Skeletal muscle cell (primary cell): Measurements from ENCODE around the gene PNRC2.

Experiments used
- DNase-seq: peaks from one replicate; pipeline ENCODE4 v3.0.0-alpha.2; 2010; ENCODE audit warnings: low read depth
- H3K4me3 ChIP-seq: 2 replicates; pipeline ENCODE4 v1.5.1; 2011; ENCODE audit warnings: low read depth, mild to moderate bottlenecking, control low read depth, low read length, moderate library complexity

The PNRC2 gene, protein sequence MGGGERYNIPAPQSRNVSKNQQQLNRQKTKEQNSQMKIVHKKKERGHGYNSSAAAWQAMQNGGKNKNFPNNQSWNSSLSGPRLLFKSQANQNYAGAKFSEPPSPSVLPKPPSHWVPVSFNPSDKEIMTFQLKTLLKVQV

DNA sequence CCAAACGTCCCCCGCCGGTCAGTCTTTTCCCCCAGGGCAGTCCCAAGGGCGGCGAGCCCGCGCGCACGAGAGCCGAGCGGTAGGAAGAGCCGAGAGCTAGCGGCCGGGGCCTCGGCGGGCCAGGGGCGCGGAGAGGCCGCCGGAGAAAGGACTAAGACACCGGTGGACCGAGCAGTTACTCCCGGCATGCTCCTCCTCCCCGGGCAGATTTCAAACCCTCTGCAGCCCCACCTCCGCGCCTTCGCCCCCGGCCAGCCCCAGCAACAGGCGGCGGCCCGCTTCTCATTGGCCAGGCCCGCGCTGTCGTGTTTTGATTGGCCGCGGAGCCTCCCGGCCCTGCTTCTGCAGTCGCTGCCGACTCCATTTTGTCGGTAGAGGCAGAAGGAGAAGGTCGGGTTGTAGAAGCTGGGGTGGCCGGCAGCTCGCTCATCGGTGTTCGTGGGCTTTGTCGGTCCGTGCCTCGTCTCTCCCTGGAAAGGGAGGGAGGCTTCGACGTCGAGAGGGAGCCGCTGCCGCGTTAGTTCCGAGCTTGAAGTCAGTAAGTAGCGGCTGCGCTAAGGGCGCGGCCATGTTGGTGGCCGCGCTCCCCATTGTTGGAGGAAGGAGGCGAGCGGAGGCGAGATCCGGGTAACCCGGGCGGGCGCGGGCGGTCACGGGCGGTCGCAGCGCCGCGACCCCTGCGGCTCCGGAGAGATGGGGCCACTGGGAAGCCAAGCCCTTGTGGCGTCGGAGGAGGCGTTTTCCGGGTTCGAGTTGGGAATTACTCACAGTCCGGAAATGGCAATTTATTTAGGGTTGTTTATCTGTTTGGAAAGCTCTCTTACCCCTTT is at the start of gene PNRC2:
PNRC2 (plus strand) TSS at position 368 of the 830 bp plus-strand sequence. CDS start 1,630 bp downstream, outside the sequence.
- DNase-seq: peak; percentile 88
- peak within 1 kb of the TSS; percentile 74 for H3K4me3 ChIP-seq

DNA sequence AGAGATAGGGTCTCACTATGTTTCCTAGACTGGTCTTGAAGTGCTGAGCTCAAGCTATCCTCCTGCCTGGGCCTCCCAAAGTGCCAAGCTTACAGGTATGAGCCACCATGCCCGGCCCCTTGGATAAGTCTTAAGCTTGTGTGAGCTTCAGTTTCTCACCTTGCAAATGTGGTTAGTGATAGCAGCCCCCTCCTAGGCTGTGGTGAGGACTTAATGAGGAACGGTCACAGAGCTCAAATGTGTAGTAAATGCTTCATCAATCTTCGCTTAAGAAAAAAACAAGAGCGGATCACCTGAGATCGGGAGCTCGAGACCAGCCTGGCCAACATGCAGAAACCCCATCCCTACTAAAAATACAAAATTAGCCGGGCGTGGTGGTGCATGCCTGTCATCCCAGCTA is 49.5 kb upstream of the PNRC2 start:
- H3K4me3 ChIP-seq: no peak overlapping the region
- no peak for DNase-seq

DNA sequence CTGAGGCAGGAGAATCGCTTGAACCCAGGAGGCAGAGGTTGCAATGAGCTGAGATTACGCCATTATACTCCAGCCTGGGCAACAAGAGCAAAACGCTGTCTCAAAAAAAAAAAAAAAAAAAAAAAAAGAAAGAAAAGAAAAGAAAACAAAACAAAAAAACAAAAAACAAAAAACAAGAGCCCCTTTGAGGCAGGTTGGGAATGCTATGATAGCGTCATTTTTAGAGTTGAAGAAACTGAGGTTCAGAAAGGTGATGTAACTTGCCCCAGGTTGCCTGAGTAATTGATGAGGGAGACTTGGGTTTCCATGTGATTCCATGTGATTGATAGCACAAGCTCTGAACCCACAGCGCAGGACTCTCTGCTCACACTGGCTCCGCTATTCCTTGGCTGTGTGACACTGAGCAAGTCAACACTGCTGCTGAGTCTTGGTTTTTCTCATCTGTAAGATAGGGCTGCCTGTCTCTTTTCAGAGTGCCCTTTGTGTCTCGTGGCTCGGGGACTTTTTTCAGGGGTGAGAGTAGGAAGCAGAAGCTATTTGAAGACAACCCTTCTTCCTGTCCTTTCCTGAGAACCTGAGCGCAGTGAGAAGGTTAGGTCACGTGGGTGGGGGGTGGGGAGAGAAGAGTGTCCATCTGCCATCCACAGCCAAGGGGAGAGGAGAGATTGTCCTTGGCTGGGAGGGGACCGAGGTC is 48.9 kb upstream of the PNRC2 start:
- H3K4me3 ChIP-seq: no peak overlapping the region
- no peak for DNase-seq

DNA sequence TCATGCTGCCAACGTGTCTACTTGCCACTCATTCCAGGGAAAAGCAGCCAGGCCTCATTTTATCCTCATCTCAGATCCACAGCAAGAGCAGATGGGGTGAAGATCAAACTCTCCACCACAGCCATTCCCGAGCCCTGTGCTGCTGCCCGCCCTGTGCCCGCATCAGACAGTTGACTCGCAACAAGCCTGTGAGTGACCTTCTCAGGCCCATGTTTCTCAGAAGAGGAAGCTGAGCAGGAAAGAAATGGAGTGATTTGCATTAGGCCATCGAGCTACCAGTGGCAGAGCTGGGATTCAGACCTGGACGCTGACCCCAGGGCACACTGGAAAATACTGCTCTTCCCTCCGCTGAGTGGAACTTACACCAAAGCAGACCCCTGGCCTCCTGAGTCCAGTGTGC is 47.7 kb upstream of the PNRC2 start:
- DNase-seq: no peak
- H3K4me3 ChIP-seq: no peak overlapping the region

DNA sequence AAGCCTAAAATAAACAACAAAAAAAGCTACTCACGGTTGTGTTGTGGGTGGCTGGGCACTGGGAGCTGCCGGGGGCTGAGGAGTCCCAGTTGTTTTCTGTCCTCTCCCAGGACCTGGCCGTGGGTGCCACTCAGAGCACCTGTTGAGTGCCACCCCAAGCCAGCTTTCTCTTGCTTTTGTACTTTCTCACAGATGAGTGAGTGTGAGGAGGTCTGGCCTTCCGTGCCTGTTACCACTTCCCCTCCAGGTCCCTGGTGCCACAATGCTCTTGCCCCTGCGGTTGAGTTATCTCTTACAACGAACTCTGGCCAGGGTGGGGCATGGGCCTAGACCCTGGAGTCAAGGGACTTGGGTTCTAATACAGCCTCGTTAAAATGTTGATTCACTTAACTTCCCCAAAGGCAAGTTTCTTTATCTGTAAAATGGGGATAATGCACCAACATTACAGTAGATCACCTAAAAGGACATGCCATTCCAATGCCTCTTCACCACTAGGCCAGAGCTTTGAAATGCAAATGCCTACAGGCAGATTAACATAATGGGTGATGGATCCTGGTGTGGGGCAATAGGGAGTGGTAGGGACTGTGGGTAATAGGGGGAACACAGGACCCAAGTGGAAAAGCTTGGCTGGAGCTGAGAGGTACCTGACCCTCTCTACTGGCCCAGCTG is 46.3 kb upstream of the PNRC2 start, which contains the start of gene CNR2:
CNR2 (minus strand) TSS at position 151 of the 669 bp plus-strand sequence. CDS start 37,745 bp downstream, outside the sequence.
- DNase-seq: no peak
- no peak within 1 kb of the TSS for H3K4me3 ChIP-seq

DNA sequence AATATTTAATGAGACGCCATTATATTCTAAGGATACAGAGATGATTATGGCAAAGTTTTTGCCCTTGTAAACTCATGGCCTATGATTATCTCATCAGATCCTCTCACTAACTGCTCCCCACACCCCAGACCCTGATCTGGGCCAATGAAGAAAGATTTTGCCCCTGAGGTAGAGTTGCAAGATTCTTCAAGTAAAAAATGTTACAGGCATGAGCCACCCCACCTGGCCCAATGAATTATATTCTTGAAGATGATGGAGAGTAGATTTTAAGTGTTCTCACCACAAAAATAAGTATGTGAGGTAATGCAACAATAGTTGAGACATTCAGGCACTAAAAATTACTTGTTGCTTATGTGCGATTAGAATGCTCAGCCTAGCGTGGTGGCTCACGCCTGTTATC is 44.7 kb upstream of the PNRC2 start:
- no peak for DNase-seq
- no peak overlapping the region for H3K4me3 ChIP-seq

DNA sequence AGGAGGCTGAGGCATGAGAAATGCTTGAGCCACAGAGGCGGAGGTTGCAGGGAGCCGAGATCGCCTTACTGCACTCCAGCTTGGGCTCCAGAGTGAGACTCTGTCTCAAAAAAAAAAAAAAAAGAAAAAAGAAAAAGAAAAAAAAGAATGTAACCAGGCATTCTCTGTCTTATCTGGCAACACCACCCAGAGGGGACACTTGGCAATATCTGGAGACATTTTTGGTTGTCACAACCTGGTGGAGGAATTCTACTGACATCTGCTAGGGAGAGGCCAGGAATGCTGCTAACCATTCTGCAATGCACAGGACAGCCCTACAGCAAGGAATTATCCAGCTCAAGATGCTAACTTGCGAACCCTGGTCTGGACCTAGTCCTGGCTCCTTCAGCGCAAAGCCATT is 44.2 kb upstream of the PNRC2 start:
- no peak for DNase-seq
- no peak overlapping the region for H3K4me3 ChIP-seq

DNA sequence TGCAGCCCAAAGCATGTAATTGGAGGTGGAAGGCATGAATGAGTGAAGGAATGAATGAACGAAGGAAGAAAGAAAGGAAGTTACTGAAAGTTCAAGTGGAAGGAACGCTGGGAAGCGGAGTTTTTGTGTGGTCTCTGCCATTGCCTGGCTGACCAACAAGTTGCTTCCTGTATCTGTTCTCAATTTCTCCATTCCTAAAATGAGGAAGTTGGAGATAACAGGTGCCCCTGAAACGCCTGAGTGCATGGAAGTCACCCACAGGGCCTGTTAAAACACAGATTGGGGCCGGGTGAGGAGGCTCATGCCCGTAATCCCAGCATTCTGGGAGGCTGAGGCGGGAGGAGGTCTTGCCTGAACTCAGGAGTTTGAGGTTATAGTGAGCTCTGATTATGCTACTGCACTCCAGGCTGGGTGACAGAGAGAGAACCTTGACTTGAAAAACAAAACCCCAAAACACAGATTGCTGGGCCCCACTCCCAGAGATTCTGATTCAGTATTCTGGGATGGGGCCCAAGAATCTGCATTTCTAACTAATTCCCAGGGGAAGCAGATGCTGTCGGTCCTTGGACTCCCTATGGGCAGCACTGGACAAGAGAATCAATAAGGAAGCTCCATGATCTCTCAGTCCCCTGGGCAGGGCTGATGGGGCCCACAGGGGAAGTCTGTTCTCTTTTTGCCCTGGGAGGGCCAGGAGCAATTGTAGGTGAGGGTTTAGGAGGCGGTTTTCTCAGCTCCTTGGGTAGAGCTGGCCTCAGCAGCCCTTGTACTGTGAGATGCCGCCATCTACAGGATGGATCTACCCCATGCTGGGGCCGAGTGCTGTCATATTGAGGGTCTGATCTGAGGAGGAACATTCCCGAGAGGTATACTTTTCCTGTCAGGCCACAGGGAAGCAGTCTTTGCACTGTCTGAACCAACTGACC is 43.2 kb upstream of the PNRC2 start:
- peak; percentile 17 for DNase-seq
- no peak overlapping the region for H3K4me3 ChIP-seq

DNA sequence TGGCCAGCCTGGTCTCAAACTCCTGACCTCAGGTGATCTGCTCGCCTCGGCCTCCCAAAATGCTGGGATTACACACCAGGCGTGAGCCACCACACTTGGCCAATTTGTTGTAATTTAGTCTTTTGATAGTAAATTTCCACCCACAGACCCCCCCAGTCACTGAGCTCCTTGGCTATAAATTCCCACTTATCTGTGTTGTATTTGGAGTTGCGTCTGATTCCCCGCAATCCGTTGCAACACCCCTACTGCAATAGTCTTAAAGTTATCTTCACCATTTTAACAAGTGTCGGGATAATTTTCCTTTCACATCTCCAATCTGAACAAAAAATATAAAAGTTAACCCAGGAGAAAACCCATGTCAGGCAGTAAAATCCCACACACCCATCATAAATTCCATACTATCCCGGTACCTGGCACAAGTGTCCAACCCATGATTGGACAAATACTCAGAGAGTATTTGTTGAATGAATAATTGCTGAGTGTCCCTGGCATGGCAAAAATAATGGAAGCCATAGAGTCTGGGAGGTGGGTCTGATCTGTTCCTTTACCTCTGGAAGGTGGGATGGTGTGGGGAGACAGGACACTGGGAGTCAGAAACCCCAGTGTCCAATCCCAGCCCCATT is 37.2 kb upstream of the PNRC2 start:
- H3K4me3 ChIP-seq: no peak overlapping the region
- DNase-seq: no peak

DNA sequence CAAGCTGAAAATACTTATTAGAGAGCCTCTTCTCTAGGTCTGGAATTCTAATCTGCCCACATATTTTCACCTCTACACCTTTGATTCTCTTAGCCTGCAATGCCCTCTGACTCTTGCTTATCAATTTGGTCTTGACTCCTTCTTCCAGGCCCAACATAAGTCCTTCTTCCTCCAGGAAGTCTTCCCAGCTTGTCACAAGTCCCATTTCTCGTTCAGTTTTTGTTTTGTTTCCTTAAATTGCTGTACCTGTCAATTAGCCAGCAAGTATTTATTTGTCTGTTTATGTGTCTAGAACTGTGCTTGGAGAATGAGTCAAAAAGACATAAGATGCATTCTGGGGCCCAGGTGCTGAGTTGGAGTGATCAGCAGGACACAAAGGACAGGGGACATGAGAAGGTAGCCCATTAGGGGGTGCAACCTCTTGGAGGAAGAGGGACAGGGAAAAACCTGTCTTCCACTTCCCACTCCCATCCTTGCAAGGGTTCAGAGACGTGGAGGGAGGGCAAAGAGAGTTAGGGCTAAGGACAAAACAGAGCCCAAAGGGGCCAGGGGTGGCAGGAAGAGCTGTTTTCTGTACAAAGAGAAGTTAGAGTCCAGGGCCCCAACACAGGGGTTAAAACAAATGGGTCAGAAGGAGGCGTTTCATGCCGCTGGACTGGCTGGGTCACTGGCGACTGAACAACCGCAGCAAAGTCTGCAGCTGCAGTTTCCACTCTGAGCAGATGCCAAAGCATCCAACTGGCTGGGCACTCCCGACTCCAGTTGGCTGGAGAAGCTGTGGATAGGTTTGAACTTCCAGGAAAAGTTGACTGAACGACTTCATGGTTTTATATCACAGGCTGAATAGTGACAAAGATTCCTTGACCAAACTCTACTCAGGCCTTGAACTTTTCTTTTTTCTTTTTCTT is 35.8 kb upstream of the PNRC2 start:
- DNase-seq: no peak
- H3K4me3 ChIP-seq: no peak overlapping the region

DNA sequence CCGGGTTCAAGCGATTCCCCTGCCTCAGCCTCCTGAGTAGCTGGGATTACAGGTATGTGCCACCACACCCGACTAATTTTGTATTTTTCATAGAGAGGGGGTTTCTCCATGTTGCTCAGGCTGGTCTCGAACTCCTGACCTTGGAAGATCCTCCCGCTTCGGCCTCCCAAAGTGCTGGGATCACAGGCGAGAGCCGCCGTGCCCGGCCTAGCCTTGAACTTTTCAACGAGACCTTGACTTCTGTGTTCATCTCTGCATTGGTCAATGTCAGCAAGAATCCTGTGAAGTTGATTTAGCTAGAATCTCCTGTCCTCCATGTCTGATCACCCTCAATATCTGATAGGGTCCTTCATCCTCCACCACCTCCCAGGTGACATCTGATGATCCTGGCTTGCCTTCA is 35.0 kb upstream of the PNRC2 start:
- DNase-seq: no peak
- H3K4me3 ChIP-seq: no peak overlapping the region

DNA sequence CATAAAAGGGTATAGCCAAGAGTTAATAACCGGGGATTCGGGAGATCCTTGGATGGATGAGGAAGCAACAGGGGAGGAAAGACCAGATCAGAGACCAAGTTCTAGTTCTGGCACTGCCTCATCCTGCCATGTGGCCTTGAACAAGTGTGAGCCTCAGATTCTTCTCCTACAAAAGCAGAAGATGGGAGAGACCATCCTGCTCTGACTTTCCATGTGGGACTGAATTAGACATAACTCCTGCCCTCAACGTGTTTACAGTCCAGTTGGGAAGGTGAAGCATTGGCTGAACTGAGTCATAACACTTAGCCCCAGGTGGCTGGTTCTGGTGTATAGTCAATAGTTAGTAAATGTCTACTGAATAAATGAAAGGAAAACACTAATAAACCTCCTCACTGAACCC is 34.3 kb upstream of the PNRC2 start:
- H3K4me3 ChIP-seq: no peak overlapping the region
- no peak for DNase-seq

DNA sequence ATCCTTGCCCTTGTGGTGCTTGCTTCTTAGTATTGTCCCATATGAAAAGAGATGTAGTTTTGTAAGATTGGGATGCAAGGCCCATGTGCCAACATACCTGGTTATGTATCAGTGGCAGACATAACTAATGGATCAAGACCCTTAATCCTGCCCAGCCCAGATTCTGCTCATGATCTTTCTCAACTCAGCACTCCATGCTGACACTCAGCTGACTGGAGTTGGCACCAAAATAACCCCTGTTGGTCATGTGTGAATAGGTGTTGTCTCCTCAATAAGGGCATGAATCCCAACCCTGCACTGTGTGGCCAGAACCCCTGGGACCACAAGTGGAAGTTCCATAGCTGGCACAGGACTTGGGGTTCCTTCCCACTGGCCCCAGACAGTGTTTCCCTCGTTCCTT is 32.5 kb upstream of the PNRC2 start:
- no peak overlapping the region for H3K4me3 ChIP-seq
- no peak for DNase-seq

DNA sequence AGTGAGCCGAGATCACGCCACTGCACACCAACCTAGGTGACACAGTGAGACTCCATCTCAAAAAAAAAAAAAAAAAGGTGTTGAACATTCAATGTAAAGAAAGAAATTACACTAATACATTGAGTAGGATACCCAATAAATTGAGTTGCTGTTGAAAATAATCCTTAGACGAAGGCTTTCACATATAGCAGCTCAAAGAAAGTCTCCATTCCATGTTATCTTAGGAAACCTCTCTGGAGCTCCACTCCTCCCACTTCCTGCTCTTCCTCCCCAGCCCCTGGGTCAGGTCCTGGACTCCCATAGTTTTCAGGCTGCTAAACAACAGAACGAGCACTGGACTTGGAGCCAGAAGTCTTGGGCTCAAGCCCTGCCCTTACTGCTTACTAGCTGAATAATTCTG is 30.8 kb upstream of the PNRC2 start:
- no peak for DNase-seq
- H3K4me3 ChIP-seq: no peak overlapping the region

DNA sequence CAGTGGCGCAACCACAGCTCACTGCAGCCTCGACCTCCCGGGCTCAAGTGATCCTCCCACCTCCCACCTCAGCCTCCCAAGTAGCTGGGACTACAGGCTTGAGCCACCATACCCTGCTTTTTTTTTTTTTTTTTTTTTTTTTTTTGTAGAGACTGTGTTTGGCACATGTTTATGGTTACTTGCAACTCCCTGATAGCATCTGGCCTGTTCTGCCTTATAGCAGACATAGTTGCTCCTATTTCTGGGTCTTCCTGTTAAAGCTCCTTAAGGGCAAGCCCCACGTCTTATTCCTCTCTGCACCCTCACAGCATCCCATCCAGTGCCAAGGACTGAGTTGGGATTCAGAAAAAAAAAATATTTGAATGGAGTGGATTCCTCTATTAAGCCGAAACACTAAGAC is 29.4 kb upstream of the PNRC2 start:
- no peak overlapping the region for H3K4me3 ChIP-seq
- DNase-seq: no peak

DNA sequence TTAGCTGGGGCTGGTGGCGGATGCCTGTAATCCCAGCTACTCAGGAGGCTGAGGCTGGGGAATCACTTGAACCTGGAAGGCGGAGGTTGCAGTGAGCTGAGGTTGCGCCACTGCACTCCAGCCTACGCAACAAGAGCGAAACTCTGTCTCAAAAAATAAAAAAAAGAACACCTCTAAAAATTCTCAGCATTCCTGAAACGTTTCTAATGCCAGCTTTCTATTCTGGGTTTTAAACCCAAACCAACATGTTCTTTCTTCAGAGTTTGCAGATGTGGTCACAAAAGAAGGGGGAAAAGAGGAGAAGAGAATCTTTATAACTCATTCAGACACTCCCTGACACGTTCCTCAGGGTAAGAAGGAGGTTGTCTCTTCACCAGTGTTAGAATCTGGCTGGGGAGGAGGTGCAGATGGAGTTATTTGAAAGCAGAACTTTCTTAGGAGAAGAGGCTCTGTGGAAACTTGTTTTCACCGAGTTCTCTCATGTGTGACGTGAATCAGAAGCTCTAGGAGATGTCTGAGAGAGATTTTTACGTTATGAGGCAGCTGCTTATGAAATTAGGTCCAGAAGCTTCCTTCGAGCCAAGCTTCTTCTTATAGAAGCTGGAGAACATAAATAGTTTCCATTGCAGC is 28.7 kb upstream of the PNRC2 start:
- no peak overlapping the region for H3K4me3 ChIP-seq
- peak; percentile 33 for DNase-seq

DNA sequence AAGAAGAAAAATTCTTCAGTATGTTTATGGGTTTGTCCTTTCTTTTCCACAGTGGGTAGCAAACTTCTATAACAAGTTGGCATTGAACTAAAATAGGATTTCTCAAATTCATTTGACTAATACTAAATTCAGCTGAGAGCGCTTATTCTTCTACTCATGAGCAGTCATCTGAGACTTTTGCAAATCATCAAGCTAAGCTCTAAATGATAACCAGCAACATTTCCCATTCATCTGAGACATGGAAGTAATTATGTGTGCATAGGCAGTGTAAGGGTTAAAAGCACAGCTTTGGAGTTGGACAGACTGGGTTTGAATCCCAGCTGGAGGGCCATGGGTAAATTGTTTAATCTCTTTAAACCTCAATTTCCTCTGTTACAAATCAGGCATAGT is 28.1 kb upstream of the PNRC2 start:
- DNase-seq: no peak
- H3K4me3 ChIP-seq: no peak overlapping the region
